ENCODE measurements around the gene C1QL3. TPM values are rescaled to one million over a fixed set of nuclear protein-coding genes. Genes with fewer than 3 reads are reported as not detected.

The C1QL3 gene
- 0.85 and 2.3 TPM in 2 replicates for total RNA-seq (2014; rRNA removed; shearing (Covaris generic))
- 0.19 and 0.34 TPM in 2 replicates for polyA plus RNA-seq (2016; fragmentation: Nextera tagmentation; extraction: Ambion mirVana)
- long read RNA-seq: 0 reads

GRCh38 chr10:16521311-16522016 lies at the start of gene C1QL3:
TSS of gene C1QL3 (minus strand) at chr10:16521879. CDS start at chr10:16521065, 814 bp downstream.
- peak within 1 kb of the TSS; percentile 82 for H3K4me3 Mint-ChIP-seq
- Histone ChIP-seq H3K4me1 (ENCODE audit: insufficient read depth) (peaks cover 13% of the 10 kb centered on the region), H3K9me2 (ENCODE audit: insufficient read depth) (no peaks in the 10 kb centered on the region), H3F3A (replicated peaks; ENCODE audit: low read depth) (no peaks in the 10 kb centered on the region), H3K4me2 (peak within 1 kb of the TSS; percentile 99), H3K79me2 (replicated peaks; ENCODE audit: insufficient read depth) (no peaks in the 10 kb centered on the region), H3K36me3 (ENCODE audit: insufficient read depth) (no peaks in the 10 kb centered on the region), H3K27ac (ENCODE audit: low read depth) (no peak within 1 kb of the TSS), H3K27me3 (ENCODE audit: insufficient read depth) (peaks cover 65% of the 10 kb centered on the region), H3K4me3 (peak within 1 kb of the TSS; percentile 80), H2AFZ (peak within 1 kb of the TSS; percentile 91), H4K20me1 (replicated peaks; ENCODE audit: insufficient read depth) (peaks cover 3% of the 10 kb centered on the region)
- H3K4me1 Mint-ChIP-seq: peaks cover 31% of the 10 kb centered on the region
- TF ChIP-seq, protein P1, sequence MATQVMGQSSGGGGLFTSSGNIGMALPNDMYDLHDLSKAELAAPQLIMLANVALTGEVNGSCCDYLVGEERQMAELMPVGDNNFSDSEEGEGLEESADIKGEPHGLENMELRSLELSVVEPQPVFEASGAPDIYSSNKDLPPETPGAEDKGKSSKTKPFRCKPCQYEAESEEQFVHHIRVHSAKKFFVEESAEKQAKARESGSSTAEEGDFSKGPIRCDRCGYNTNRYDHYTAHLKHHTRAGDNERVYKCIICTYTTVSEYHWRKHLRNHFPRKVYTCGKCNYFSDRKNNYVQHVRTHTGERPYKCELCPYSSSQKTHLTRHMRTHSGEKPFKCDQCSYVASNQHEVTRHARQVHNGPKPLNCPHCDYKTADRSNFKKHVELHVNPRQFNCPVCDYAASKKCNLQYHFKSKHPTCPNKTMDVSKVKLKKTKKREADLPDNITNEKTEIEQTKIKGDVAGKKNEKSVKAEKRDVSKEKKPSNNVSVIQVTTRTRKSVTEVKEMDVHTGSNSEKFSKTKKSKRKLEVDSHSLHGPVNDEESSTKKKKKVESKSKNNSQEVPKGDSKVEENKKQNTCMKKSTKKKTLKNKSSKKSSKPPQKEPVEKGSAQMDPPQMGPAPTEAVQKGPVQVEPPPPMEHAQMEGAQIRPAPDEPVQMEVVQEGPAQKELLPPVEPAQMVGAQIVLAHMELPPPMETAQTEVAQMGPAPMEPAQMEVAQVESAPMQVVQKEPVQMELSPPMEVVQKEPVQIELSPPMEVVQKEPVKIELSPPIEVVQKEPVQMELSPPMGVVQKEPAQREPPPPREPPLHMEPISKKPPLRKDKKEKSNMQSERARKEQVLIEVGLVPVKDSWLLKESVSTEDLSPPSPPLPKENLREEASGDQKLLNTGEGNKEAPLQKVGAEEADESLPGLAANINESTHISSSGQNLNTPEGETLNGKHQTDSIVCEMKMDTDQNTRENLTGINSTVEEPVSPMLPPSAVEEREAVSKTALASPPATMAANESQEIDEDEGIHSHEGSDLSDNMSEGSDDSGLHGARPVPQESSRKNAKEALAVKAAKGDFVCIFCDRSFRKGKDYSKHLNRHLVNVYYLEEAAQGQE (IDR thresholded peaks at IDR 0.05; ENCODE audit: unreplicated experiment): no peak
- peak; percentile 70 for TF ChIP-seq EZH2 (IDR thresholded peaks at IDR 0.05; ENCODE audit: low read depth, unreplicated experiment)
- ATAC-seq: peak; percentile 55
- H3K27ac Mint-ChIP-seq: no peak within 1 kb of the TSS
- H3K9me3 Mint-ChIP-seq: no peaks in the 10 kb centered on the region; the same call in 2 of the 3 replicates
- H3K36me3 Mint-ChIP-seq (ENCODE audit: low read depth): no peaks in the 10 kb centered on the region
- peaks cover 35% of the 10 kb centered on the region for H3K27me3 Mint-ChIP-seq (ENCODE audit: insufficient read depth, low read depth, poor library complexity)
- DNase-seq (ENCODE audit: low spot score): peak; percentile 79

DNA sequence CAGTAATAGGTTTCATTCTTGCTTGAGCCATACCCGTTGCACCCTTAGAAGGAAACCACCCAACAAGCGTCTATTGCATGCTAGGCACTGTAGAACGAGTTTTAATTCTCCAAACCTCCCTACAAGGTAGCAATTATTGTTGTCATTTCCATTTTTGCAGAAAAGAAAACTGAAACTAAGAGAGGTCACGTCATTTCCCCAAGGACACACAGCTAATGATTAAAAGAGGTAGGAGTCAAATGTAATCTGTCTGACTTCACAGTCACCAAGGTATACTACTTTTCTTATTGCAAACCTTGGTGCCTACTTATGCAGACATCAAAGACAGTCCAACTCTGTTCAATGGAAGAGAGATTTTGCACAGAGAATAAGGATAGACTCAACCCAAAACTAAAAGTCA lies 49.1 kb upstream of the C1QL3 start:
- ATAC-seq (no peak), DNase-seq (ENCODE audit: low spot score) (no peak)
- Histone ChIP-seq H3K9me2 (ENCODE audit: insufficient read depth) (0 out of 2 replicates have a peak, but pooled peaks cover 3% of the 10 kb centered on the region), H3K36me3 (ENCODE audit: insufficient read depth) (no peaks in the 10 kb centered on the region), H2AFZ (no peak overlapping the region), H3K79me2 (replicated peaks; ENCODE audit: insufficient read depth) (no peaks in the 10 kb centered on the region), H4K20me1 (replicated peaks; ENCODE audit: insufficient read depth) (no peaks in the 10 kb centered on the region), H3F3A (replicated peaks; ENCODE audit: low read depth) (no peaks in the 10 kb centered on the region), H3K4me1 (ENCODE audit: insufficient read depth) (peaks cover 5% of the 10 kb centered on the region; the same call in 1 of the 2 replicates), H3K27ac (ENCODE audit: low read depth) (no peak overlapping the region), H3K4me2 (no peak overlapping the region), H3K27me3 (ENCODE audit: insufficient read depth) (no peaks in the 10 kb centered on the region), H3K4me3 (no peak overlapping the region)
- Mint-ChIP-seq H3K9me3 (no peaks in the 10 kb centered on the region), H3K27ac (no peak overlapping the region), H3K36me3 (ENCODE audit: low read depth) (no peaks in the 10 kb centered on the region), H3K4me1 (peaks cover 5% of the 10 kb centered on the region), H3K27me3 (ENCODE audit: insufficient read depth, low read depth, poor library complexity) (peaks cover 3% of the 10 kb centered on the region), H3K4me3 (no peak overlapping the region)
- TF ChIP-seq, protein P2, sequence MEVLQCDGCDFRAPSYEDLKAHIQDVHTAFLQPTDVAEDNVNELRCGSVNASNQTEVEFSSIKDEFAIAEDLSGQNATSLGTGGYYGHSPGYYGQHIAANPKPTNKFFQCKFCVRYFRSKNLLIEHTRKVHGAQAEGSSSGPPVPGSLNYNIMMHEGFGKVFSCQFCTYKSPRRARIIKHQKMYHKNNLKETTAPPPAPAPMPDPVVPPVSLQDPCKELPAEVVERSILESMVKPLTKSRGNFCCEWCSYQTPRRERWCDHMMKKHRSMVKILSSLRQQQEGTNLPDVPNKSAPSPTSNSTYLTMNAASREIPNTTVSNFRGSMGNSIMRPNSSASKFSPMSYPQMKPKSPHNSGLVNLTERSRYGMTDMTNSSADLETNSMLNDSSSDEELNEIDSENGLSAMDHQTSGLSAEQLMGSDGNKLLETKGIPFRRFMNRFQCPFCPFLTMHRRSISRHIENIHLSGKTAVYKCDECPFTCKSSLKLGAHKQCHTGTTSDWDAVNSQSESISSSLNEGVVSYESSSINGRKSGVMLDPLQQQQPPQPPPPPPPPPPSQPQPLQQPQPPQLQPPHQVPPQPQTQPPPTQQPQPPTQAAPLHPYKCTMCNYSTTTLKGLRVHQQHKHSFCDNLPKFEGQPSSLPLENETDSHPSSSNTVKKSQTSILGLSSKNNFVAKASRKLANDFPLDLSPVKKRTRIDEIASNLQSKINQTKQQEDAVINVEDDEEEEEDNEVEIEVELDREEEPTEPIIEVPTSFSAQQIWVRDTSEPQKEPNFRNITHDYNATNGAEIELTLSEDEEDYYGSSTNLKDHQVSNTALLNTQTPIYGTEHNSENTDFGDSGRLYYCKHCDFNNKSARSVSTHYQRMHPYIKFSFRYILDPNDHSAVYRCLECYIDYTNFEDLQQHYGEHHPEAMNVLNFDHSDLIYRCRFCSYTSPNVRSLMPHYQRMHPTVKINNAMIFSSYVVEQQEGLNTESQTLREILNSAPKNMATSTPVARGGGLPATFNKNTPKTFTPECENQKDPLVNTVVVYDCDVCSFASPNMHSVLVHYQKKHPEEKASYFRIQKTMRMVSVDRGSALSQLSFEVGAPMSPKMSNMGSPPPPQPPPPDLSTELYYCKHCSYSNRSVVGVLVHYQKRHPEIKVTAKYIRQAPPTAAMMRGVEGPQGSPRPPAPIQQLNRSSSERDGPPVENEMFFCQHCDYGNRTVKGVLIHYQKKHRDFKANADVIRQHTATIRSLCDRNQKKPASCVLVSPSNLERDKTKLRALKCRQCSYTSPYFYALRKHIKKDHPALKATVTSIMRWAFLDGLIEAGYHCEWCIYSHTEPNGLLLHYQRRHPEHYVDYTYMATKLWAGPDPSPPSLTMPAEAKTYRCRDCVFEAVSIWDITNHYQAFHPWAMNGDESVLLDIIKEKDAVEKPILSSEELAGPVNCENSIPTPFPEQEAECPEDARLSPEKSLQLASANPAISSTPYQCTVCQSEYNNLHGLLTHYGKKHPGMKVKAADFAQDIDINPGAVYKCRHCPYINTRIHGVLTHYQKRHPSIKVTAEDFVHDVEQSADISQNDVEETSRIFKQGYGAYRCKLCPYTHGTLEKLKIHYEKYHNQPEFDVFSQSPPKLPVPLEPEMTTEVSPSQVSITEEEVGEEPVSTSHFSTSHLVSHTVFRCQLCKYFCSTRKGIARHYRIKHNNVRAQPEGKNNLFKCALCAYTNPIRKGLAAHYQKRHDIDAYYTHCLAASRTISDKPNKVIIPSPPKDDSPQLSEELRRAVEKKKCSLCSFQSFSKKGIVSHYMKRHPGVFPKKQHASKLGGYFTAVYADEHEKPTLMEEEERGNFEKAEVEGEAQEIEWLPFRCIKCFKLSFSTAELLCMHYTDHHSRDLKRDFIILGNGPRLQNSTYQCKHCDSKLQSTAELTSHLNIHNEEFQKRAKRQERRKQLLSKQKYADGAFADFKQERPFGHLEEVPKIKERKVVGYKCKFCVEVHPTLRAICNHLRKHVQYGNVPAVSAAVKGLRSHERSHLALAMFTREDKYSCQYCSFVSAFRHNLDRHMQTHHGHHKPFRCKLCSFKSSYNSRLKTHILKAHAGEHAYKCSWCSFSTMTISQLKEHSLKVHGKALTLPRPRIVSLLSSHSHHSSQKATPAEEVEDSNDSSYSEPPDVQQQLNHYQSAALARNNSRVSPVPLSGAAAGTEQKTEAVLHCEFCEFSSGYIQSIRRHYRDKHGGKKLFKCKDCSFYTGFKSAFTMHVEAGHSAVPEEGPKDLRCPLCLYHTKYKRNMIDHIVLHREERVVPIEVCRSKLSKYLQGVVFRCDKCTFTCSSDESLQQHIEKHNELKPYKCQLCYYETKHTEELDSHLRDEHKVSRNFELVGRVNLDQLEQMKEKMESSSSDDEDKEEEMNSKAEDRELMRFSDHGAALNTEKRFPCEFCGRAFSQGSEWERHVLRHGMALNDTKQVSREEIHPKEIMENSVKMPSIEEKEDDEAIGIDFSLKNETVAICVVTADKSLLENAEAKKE (CRISPR knock-in tag; IDR thresholded peaks at IDR 0.05): no peak
- TF ChIP-seq CREB1 (CRISPR knock-in tag; IDR thresholded peaks at IDR 0.05; ENCODE audit: low read depth): no peak
- no peak for TF ChIP-seq ZNF114 (CRISPR knock-in tag; IDR thresholded peaks at IDR 0.05)
- TF ChIP-seq, protein P3, sequence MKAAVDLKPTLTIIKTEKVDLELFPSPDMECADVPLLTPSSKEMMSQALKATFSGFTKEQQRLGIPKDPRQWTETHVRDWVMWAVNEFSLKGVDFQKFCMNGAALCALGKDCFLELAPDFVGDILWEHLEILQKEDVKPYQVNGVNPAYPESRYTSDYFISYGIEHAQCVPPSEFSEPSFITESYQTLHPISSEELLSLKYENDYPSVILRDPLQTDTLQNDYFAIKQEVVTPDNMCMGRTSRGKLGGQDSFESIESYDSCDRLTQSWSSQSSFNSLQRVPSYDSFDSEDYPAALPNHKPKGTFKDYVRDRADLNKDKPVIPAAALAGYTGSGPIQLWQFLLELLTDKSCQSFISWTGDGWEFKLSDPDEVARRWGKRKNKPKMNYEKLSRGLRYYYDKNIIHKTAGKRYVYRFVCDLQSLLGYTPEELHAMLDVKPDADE (IDR thresholded peaks at IDR 0.05): no peak
- no peak for TF ChIP-seq ZNF331 (CRISPR knock-in tag; IDR thresholded peaks at IDR 0.05; ENCODE audit: low read depth)
